K562 (cell line): ENCODE measurements around the gene DNAH8. TPM values are rescaled to one million over a fixed set of nuclear protein-coding genes. Genes with fewer than 3 reads are reported as not detected.

ENCODE experiments used
- ATAC-seq: fragments of 200-7000 bp; cut with Tn5 transposase; 3 replicates; pipeline ENCODE4 v1.9.1; 2020; ENCODE audit warnings: moderate library complexity
- BruUV-seq: library from RNA; stranded (reverse); fragments of 400-500 nt; replicated peaks from 2 replicates; lab custom pipeline; 2021; lab: Mats Ljungman, UMichigan
- CTCF ChIA-PET: fragments of 300-600 bp; formaldehyde crosslinking; extraction: SDS; loops from one replicate; lab custom pipeline; 2021; ENCODE audit warnings: low intra/inter-chr PET ratio; lab: Yijun Ruan, JAX
- POLR2A ChIA-PET: fragments of 300-600, 350-650 bp; sonication (Branson Sonifier 250); formaldehyde crosslinking; extraction: SDS; loops from one replicate; lab custom pipeline; 2021; ENCODE audit warnings: antibody characterized with exemption, inconsistent platforms; lab: Yijun Ruan, JAX
- DNase-seq, 4 experiments: peaks; one replicate each; pipeline versions ENCODE4 v3.0.0 to v3.0.0-alpha.2; 2011 to 2018; ENCODE audit warnings: low spot score in 3 of 4, mixed read lengths in 3 of 4; ENCODE audit errors: extremely low read depth in 1 of 4
- FAIRE-seq: peaks from 2 replicates; lab custom pipeline; 2011; peaks lifted over from hg19 to GRCh38; lab: Jason Lieb, UNC
- H2AFZ ChIP-seq: 2 replicates; pipeline ENCODE4 v1.6.0; 2011; ENCODE audit warnings: low read depth, low read length, control low read depth, inconsistent platforms
- H3K27ac ChIP-seq: fragments of 200-600 bp; 3 replicates; pipeline ENCODE4 v1.8.0; 2011; ENCODE audit warnings: low read depth, mild to moderate bottlenecking, control low read depth, inconsistent platforms, low read length, moderate library complexity, mixed read lengths; ENCODE audit errors: extremely low read depth
- H3K27me3 ChIP-seq, 2 experiments: fragments of 300-600 bp in 1 of 2; 2 replicates in 1 of 2; 3 replicates in 1 of 2; pipeline versions ENCODE4 v1.6.0 to v1.8.0; 2011; ENCODE audit warnings: inconsistent platforms in 2 of 2, low read length in 2 of 2, mild to moderate bottlenecking in 1 of 2, mixed read lengths in 1 of 2, moderate library complexity in 1 of 2; ENCODE audit not compliant: control insufficient read depth in 2 of 2, insufficient read depth in 2 of 2
- H3K36me3 ChIP-seq: fragments of 300-600 bp; 3 replicates; pipeline ENCODE4 v1.8.0; 2011; ENCODE audit warnings: mild to moderate bottlenecking, low read length, inconsistent platforms; ENCODE audit not compliant: control insufficient read depth, insufficient read depth
- H3K4me1 ChIP-seq, 2 experiments: fragments of 200-600 bp in 1 of 2; replicated peaks in 1 of 2; 2 replicates in 1 of 2; 3 replicates in 1 of 2; pipeline versions ENCODE4 v1.5.1 to v1.8.0; 2011; ENCODE audit warnings: inconsistent platforms in 2 of 2, low read length in 2 of 2, mild to moderate bottlenecking in 1 of 2, mixed read lengths in 1 of 2, moderate library complexity in 1 of 2; ENCODE audit not compliant: control insufficient read depth in 2 of 2, insufficient read depth in 2 of 2
- H3K4me2 ChIP-seq: 2 replicates; pipeline ENCODE4 v1.6.1; 2011; ENCODE audit warnings: low read length, control low read depth, inconsistent platforms, mixed read lengths; ENCODE audit not compliant: insufficient read depth
- H3K4me3 ChIP-seq: fragments of 200-600 bp; sonication (generic), shearing (Covaris generic); 2 replicates; pipeline ENCODE4 v1.5.1; 2016; ENCODE audit warnings: control low read depth, inconsistent platforms
- H3K79me2 ChIP-seq: fragments of 200-600 bp; 3 replicates; pipeline ENCODE4 v1.8.0; 2011; ENCODE audit warnings: low read length, inconsistent platforms; ENCODE audit not compliant: control insufficient read depth, insufficient read depth
- H3K9ac ChIP-seq, 2 experiments: 2 replicates each; pipeline versions ENCODE4 v1.6.0 to v1.6.1; 2011; ENCODE audit warnings: low read depth in 2 of 2, low read length in 2 of 2, control low read depth in 1 of 2, inconsistent platforms in 1 of 2, mild to moderate bottlenecking in 1 of 2, mixed read lengths in 1 of 2; ENCODE audit not compliant: insufficient read depth in 1 of 2
- H3K9me1 ChIP-seq: one replicate; pipeline ENCODE4 v1.6.0; 2011; ENCODE audit warnings: inconsistent platforms, mild to moderate bottlenecking, low read length, moderate library complexity; ENCODE audit not compliant: control insufficient read depth, insufficient read depth
- H3K9me3 ChIP-seq: replicated peaks from 2 replicates; pipeline ENCODE4 v1.5.1; 2011; ENCODE audit warnings: low read depth, low read length, inconsistent platforms; ENCODE audit not compliant: control insufficient read depth, insufficient read depth
- H4K20me1 ChIP-seq: replicated peaks from 2 replicates; pipeline ENCODE4 v1.6.1; 2011; ENCODE audit warnings: low read length, inconsistent platforms, mixed read lengths; ENCODE audit not compliant: control insufficient read depth, insufficient read depth
- CEBPB ChIP-seq: fragments of 450-650 bp; IDR thresholded peaks from 2 replicates; pipeline ENCODE4 v1.6.1; 2016; ENCODE audit warnings: missing genetic modification characterization, missing compliant biosample characterization
- E2F3 ChIP-seq: fragments of 250-450 bp; sonication (Bioruptor Pico); IDR thresholded peaks from 2 replicates; pipeline ENCODE4 v1.4.0; 2020; ENCODE audit warnings: mild to moderate bottlenecking
- KDM2B ChIP-seq: fragments of 250-450 bp; sonication (Bioruptor Pico); IDR thresholded peaks from 2 replicates; pipeline ENCODE4 v1.8.0; 2021; ENCODE audit warnings: mild to moderate bottlenecking, moderate library complexity
- NR4A1 ChIP-seq, 2 experiments: fragments of 250-450 bp in 1 of 2; fragments of 450-650 bp in 1 of 2; sonication (Bioruptor Pico) in 1 of 2; IDR thresholded peaks; 2 replicates each; pipeline versions ENCODE4 v1.4.0 to v1.6.1; 2016 to 2020; ENCODE audit warnings: mild to moderate bottlenecking in 2 of 2, missing compliant biosample characterization in 1 of 2, missing genetic modification characterization in 1 of 2, moderate library complexity in 1 of 2
- ZNF785 ChIP-seq: fragments of 250-450 bp; sonication (Bioruptor Pico); IDR thresholded peaks from 2 replicates; pipeline ENCODE4 v1.4.0; 2020; ENCODE audit warnings: mild to moderate bottlenecking
- WGBS: fragments of 100-300 bp; shearing (Covaris generic); methylation state at CpG from one replicate; pipeline ENCODE4 v1.1.6; 2016; ENCODE audit warnings: low coverage, mixed read lengths; ENCODE audit not compliant: insufficient coverage; ENCODE audit errors: missing lambda C conversion rate; 5-methylcytosine and 5-hydroxymethylcytosine counted together
- in situ Hi-C: fragments of 300-500 bp; cut with MboI; formaldehyde crosslinking; loops from 4 replicates; pipeline ENCODE4 v1.15.0; 2018; ENCODE audit warnings: inconsistent platforms, mixed read lengths
- intact Hi-C: fragments of 100-400 bp; cut with micrococcal nuclease; formaldehyde crosslinking; loops from 2 replicates; pipeline ENCODE4 v1.14.2; 2022
- polyA plus RNA-seq, 8 experiments: library from polyadenylated mRNA; depleted of rRNA in 4 of 8; stranded (reverse) in 5 of 8; unstranded in 3 of 8; fragments of >200 nt; fragmentation: Nextera tagmentation in 2 of 8; fragmentation: Illumina TruSeq in 1 of 8; extraction: Ambion mirVana in 2 of 8; extraction: Trizol in 1 of 8; gene quantifications; 2 replicates each; pipeline versions ENCODE4 v1.2.1 to v1.2.3, GENCODE V29; 2011 to 2014; ENCODE audit warnings: inconsistent platforms in 1 of 8, missing spikeins in 1 of 8
- total RNA-seq, 7 experiments: library from RNA; depleted of rRNA in 6 of 7; stranded (reverse); fragments of >200 nt in 6 of 7; fragmentation: Illumina TruSeq in 2 of 7; extraction: Trizol in 2 of 7; gene quantifications; 2 replicates each; pipeline versions ENCODE4 v1.2.1 to v1.2.3, GENCODE V29; 2011 to 2021; ENCODE audit warnings: low replicate concordance in 1 of 7

The DNAH8 gene
- total and polyA plus RNA-seq, 9 of the 15 experiments (the other 6 are each of a cell fraction or from before 2014, with no cell fraction given): 1.2 to 4.2 (median 2.9) TPM

GRCh38 chr6:39049575-39050283, 334.6 kb downstream of the DNAH8 start:
- H3K4me2 ChIP-seq: no peak overlapping the region
- H3K4me1 ChIP-seq: peaks cover 0 to 9% of the 10 kb centered on the region in 2 experiments; a peak in 2 of 5 replicates
- no peak overlapping the region for H3K4me3 ChIP-seq
- H3K27ac ChIP-seq: no peak overlapping the region
- no peaks in the 10 kb centered on the region for H3K9me1 ChIP-seq
- 1% methylated on average over 9 of the region's 9 CpGs for WGBS
- peaks cover 38 to 79% of the 10 kb centered on the region in 2 experiments for H3K27me3 ChIP-seq
- in situ Hi-C loops (no loop called here), intact Hi-C loops (no loop called here)
- H3K9me3 ChIP-seq: no peaks in the 10 kb centered on the region
- H3K9ac ChIP-seq: no peak overlapping the region
- ChIA-PET POLR2A (interaction anchor here (0.7 to 2.2 kb wide), 3 partner anchors 9 to 804 kb away, joined by 3 to 5 read pairs (median 4); no protein-coding TSS in a partner anchor), CTCF (no interaction called here)
- DNase-seq (no peak), FAIRE-seq (no peak), ATAC-seq (no peak)
- peaks cover 32% of the 10 kb centered on the region for H4K20me1 ChIP-seq
- no TSS peak for BruUV-seq
- H3K79me2 ChIP-seq: no peaks in the 10 kb centered on the region
- TF ChIP-seq E2F3 (CRISPR knock-in tag): no peak
- TF ChIP-seq CEBPB: no peak
- TF ChIP-seq ZNF785 (CRISPR knock-in tag): no peak
- TF ChIP-seq NR4A1 (CRISPR knock-in tag; IDR thresholded peaks at IDR 0.05): no peak
- no peak for TF ChIP-seq NR4A1 (tag; IDR thresholded peaks at IDR 0.05)
- no peak for TF ChIP-seq KDM2B (CRISPR knock-in tag)
- TF ChIP-seq, all 486 proteins: peak for 0
- Histone ChIP-seq H2AFZ (no peak overlapping the region), H3K36me3 (no peaks in the 10 kb centered on the region)
